ENCODE measurements around the gene WDR44.

WDR44 gene

DNA sequence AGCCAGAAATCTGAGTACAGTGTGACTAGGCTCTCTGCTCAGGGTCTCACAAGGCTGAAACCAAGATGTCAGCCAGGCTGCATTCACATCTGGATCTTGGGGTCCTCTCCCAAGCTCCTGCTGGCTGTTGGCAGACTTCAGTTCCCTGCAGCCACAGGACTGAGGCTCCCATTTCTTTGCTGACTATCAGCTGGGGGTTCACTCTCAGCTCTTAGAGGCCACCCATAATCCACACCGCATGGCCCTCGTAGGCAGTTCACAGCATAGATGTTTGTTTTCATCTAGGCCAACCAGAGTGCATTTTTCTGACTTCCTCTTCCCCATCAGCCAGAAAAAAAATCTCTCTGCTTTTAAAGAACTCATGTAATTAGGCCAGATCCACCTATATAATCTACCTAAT lies 8.2 kb upstream of the WDR44 start:
- in situ Hi-C loops (cut with MboI; ENCODE audit: low pct_unique_long_range_greater_than_20kb, low sequenced_read_pairs, unreplicated experiment): no loop called here
- TF ChIP-seq CTCF (IDR thresholded peaks at IDR 0.05; ENCODE audit: extremely low read depth, insufficient read depth, missing control alignments): no peak
- no peak for DNase-seq (ENCODE audit: low spot score)

- DNase-seq (ENCODE audit: low spot score): no peak
- TF ChIP-seq CTCF (IDR thresholded peaks at IDR 0.05; ENCODE audit: extremely low read depth, insufficient read depth, missing control alignments): no peak
- in situ Hi-C loops (cut with MboI; ENCODE audit: low pct_unique_long_range_greater_than_20kb, low sequenced_read_pairs, unreplicated experiment): no loop called here
These were observed 7.0 kb upstream of the WDR44 start for GRCh38 chrX:118338930-118339329.

GRCh38 chrX:118345045-118345463 lies 852 bp upstream of the WDR44 start:
- in situ Hi-C loops (cut with MboI; ENCODE audit: low pct_unique_long_range_greater_than_20kb, low sequenced_read_pairs, unreplicated experiment): no loop called here

GRCh38 chrX:118346258-118347094 lies 570 bp downstream of the WDR44 start:
- in situ Hi-C loops (cut with MboI; ENCODE audit: low pct_unique_long_range_greater_than_20kb, low sequenced_read_pairs, unreplicated experiment): no loop called here
- DNase-seq (ENCODE audit: low spot score): no peak
- peak; percentile 18 for TF ChIP-seq CTCF (IDR thresholded peaks at IDR 0.05; ENCODE audit: extremely low read depth, insufficient read depth, missing control alignments)

More at GRCh38 chrX:118345045-118345463, 852 bp upstream of the WDR44 start:
- no peak for DNase-seq (ENCODE audit: low spot score)
- no peak for TF ChIP-seq CTCF (IDR thresholded peaks at IDR 0.05; ENCODE audit: extremely low read depth, insufficient read depth, missing control alignments)

DNA sequence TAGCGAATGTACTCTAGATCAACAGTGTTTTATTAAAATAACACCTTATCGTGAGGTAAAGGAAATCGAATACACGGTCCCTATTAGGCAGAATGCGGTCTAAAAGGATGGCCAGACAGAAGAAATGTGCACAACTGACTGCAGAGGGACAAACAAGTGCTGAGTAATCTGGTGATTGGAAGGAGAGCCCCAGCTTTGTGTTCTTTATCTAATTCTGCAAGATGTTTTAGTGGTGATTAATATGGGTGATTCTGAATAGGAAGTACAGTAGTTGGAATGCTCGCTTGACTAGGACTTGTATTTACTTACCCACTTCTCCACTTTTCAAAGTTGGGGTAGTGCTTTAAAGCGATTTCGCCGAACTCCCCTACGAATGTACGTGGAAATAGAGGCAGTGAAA lies 1.2 kb downstream of the WDR44 start:
- DNase-seq (ENCODE audit: low spot score): no peak
- in situ Hi-C loops (cut with MboI; ENCODE audit: low pct_unique_long_range_greater_than_20kb, low sequenced_read_pairs, unreplicated experiment): no loop called here

GRCh38 chrX:118347736-118348135 lies 1.8 kb downstream of the WDR44 start:
- in situ Hi-C loops (cut with MboI; ENCODE audit: low pct_unique_long_range_greater_than_20kb, low sequenced_read_pairs, unreplicated experiment): no loop called here
- no peak for TF ChIP-seq CTCF (IDR thresholded peaks at IDR 0.05; ENCODE audit: extremely low read depth, insufficient read depth, missing control alignments)
- no peak for DNase-seq (ENCODE audit: low spot score)

More for the DNA sequence above, 1.2 kb downstream of the WDR44 start:
- TF ChIP-seq CTCF (IDR thresholded peaks at IDR 0.05; ENCODE audit: extremely low read depth, insufficient read depth, missing control alignments): no peak

Measured in GM13977 (cell line).